GM18907 (cell line): ENCODE measurements around the gene SCYL3.
"Not testable (repeated sequence)": the region's sequence is repeated elsewhere in the genome, so short reads cannot be mapped to it uniquely, and the experiment has no call there.

Source experiments
- ATAC-seq: cut with Tn5 transposase; IDR thresholded peaks from one replicate; pipeline ENCODE4 v1.9.1; 2021; ENCODE audit warnings: mild to moderate bottlenecking, moderate library complexity; ENCODE audit not compliant: unreplicated experiment

Gene SCYL3

DNA sequence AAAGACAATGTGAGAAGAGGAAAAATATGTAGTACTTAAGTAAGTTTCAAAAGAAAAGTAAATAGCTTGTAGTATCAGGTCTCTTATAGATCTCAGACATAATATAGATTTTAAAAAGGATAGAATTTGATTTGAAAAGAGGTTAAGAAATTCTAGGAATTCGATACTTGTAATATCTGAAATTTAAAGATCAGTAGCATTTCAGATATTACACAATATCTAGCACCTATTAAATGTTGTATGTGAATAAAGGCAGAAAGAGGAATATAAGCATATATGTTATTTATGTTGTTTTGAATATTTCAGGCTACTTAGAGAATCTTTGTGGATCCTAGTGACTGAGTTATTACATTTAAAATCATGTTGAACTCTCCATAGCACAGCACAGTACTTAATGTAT, 64.0 kb downstream of the SCYL3 start:
- ATAC-seq: no peak

DNA sequence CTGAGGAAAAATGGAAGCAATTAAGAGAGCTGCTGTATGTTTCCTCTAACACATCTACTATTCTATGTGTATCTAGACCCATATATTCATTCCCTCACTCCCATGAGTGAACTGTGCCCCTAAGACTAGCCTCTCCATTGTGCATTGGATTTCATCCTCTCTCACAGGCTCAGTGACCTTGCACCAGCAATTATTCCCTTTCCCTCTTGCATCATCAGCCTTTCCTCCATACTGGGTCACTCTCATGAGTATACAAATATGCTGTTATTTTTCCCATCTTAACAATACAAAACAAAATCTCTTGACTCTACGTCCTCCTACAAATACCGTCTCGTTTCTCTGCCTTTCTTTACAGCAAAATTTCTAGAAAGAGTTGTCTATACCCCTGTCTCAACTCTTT, 69.5 kb downstream of the SCYL3 start:
- ATAC-seq: no peak

DNA sequence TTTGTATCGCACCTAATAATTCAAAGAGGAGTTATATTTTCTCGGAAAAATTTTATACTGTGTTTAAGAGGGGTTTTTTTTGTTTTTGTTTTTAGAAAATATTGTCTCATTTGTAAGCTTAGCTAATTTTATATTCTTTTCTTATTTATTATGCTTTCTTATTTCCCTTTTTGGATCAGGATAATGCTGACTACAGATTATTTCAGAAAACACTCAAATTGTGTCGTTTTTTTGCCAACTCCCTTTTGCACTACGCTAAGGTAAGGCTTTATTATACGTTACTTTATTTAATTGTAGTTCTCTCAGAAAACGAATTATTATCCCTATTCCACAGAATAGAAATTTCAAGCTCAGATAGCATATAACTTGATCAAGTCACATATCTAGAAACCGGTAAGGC, 72.2 kb downstream of the SCYL3 start:
- no peak for ATAC-seq

DNA sequence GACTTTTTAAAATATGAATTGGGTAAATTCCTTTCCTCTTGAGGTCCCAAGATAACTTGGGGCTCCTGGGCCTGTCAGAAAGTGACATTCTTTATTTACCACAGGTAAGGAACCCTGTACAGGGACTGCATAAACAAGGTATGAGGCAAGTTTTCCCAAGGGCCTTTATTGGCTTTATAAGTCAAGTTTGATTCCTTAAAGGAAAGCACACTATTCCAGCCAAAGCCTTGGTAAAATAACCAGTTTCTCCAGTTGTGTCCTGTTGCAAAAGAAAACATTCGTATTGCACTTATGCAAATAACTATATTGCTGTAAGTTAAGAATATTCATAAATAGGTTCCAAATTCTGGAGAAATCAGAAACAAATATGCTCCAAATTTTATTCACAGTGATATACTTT, 77.1 kb downstream of the SCYL3 start:
- ATAC-seq: no peak

DNA sequence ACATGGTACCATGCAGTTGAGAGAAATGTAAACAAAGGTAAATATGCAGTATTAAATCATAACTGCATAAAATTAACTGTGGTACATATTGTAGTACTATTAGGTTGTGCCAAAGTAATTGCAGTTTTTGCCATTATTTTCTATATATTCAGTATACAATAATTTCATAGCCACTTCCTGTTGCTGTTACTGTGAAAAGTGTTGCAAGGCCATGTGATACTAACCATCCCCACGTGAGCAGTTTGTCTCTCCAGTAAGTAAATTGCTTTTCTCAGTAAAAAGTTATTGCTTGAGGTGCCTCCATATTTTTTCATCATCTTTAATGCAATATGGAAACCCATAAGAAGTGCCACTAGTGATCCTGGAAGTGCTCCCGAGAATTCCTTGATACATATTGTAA, 79.4 kb downstream of the SCYL3 start:
- no peak for ATAC-seq

DNA sequence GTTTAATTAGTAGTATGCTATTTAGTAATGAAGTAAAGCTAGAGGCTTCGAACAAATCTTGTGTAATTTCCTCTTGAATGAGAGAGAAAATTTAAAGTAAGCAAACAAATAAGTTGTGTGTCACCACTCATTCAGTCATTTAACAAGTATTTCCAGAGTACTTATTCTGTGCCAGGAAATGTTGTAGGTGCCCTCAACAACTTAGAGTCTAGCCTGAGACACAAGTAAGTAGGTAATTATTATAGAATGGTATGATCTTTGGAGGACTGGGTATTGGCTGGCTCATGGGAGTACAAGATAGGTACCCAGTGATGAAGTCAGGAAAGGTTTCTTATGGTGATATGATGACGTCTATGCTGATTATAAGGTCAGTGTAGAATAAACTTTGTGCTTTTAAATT, 81.6 kb downstream of the SCYL3 start:
- no peak for ATAC-seq

DNA sequence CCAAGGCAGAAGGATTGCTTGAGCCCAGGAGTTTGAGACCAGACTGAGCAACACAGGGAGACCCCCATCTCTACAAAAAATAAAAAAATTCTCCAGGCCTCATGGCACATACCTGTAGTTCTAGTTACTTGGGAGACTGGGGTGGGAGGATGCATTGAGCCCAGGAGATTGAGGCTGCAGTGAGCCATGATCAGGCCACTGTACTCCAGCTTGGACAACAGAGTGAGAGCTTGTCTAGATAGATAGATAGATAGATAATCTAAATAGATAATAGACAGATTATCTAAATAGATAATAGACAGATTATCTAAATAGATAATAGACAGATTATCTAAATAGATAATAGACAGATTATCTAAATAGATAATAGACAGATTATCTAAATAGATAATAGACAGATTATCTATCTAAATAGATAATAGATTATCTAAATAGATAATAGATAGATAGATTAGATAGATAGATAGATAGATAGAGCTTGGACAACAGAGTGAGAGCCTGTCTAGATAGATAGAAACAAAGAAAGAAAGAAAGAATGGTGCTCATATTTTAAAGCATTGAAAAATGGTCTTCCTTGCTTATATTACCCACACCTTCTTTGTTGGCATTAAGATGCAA, 82.2 kb downstream of the SCYL3 start:
- not testable (repeated sequence) for ATAC-seq

DNA sequence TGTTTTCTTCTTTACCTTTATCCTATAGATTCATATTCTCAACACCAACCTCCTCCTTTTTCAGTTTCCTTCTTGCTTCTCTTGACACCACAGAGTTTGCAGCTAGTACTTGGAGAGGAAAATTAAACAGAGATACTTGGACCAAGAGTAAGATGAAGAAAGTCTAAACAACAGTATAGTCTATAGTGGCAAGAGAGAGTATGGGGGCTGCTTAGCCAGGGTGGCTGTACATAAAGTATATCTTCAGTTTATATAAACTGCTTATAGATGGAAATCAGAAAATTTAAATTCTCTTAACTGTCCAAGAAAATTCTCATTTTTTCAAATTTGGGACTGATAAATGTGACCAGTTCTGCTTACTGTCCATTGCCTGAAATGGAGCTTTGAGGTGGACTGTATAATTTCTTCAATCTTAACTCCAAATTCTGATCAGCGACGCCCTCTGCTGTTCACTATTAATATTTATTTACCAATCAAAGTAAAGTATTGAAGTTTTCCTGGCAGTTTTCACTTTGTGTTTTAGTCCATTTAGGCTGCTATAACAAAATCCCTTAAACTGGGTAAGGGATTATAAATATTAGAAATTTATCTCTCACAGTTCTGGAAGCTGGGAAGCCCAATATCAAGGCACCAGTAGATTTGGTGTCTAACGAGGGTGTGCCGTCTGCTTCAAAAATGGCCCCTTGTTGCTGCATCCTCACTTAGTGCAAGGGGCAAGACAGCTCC, 84.2 kb downstream of the SCYL3 start:
- no peak for ATAC-seq

DNA sequence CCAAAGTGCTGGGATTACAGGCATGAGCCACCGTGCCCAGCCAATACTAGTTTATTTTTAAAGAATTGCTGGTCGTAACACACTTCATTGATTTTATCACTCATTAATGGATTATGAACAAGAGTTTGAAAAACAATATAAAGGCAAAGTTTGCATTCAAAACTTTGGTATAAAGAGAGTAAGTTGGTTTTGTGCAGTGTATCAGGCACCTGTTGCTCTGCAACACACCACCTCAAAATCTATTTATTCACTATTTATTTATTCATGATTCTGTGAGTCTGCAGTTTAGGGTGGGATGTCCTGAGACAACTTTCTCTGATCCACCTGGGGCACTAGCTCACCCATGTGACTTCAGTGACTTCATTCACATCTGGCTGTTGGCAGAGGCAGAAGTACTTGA, 88.8 kb downstream of the SCYL3 start:
- no peak for ATAC-seq

DNA sequence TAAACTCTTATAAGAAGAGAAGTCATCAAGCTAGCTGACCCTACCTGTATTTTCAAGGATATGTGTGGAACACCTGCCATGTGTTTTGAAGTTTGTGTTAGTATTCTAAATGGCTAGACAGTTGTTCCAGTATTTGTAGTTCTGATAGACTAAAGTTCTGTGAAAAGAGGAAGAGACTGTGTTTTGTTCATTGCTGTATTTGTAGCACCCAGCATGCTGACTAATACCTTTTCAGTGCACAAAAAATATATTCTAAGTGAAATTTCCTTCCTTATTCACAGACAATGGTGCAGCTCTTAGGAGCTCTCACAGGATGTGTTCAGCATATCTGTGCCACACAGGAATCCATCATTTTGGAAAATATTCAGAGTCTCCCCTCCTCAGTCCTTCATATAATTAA, 90.8 kb downstream of the SCYL3 start:
- ATAC-seq: no peak
